SJCRH30 (cell line): ENCODE data around the gene PROB1. TPM values are rescaled to one million over a fixed set of nuclear protein-coding genes. Genes with fewer than 3 reads are reported as not detected.
"Not testable (repeated sequence)": the region's sequence is repeated elsewhere in the genome, so short reads cannot be mapped to it uniquely, and the experiment has no call there.

Source experiments
- DNase-seq, 2 experiments: peaks; one replicate each; pipeline ENCODE4 v3.0.0-alpha.2; 2015 to 2020
- H3K27ac ChIP-seq: fragments of 250-450 bp; sonication (Bioruptor Pico); 2 replicates; pipeline ENCODE4 v1.5.1; 2020; ENCODE audit warnings: mild to moderate bottlenecking, moderate library complexity
- H3K27me3 ChIP-seq: fragments of 250-450 bp; sonication (Bioruptor Pico); 2 replicates; pipeline ENCODE4 v1.5.1; 2020; ENCODE audit warnings: mild to moderate bottlenecking, moderate library complexity
- H3K36me3 ChIP-seq: fragments of 250-450 bp; sonication (Bioruptor Pico); 2 replicates; pipeline ENCODE4 v1.5.1; 2020; ENCODE audit warnings: mild to moderate bottlenecking, moderate library complexity
- H3K4me1 ChIP-seq: fragments of 250-450 bp; sonication (Bioruptor Pico); 2 replicates; pipeline ENCODE4 v1.5.1; 2020; ENCODE audit warnings: mild to moderate bottlenecking, moderate library complexity
- H3K4me3 ChIP-seq: fragments of 250-450 bp; sonication (Bioruptor Pico); 2 replicates; pipeline ENCODE4 v1.5.1; 2020; ENCODE audit warnings: mild to moderate bottlenecking, moderate library complexity
- H3K9me3 ChIP-seq: fragments of 250-450 bp; sonication (Bioruptor Pico); replicated peaks from 2 replicates; pipeline ENCODE4 v1.5.1; 2020; ENCODE audit warnings: mild to moderate bottlenecking, moderate library complexity
- total RNA-seq: library from RNA; depleted of rRNA; stranded (reverse); fragments of >200 nt; shearing (Covaris generic); gene quantifications from 2 replicates; pipeline ENCODE4 v1.2.3, GENCODE V29; 2014

The PROB1 gene
- total RNA-seq, 1 experiment from 2014 or later: 0.59 TPM

DNA sequence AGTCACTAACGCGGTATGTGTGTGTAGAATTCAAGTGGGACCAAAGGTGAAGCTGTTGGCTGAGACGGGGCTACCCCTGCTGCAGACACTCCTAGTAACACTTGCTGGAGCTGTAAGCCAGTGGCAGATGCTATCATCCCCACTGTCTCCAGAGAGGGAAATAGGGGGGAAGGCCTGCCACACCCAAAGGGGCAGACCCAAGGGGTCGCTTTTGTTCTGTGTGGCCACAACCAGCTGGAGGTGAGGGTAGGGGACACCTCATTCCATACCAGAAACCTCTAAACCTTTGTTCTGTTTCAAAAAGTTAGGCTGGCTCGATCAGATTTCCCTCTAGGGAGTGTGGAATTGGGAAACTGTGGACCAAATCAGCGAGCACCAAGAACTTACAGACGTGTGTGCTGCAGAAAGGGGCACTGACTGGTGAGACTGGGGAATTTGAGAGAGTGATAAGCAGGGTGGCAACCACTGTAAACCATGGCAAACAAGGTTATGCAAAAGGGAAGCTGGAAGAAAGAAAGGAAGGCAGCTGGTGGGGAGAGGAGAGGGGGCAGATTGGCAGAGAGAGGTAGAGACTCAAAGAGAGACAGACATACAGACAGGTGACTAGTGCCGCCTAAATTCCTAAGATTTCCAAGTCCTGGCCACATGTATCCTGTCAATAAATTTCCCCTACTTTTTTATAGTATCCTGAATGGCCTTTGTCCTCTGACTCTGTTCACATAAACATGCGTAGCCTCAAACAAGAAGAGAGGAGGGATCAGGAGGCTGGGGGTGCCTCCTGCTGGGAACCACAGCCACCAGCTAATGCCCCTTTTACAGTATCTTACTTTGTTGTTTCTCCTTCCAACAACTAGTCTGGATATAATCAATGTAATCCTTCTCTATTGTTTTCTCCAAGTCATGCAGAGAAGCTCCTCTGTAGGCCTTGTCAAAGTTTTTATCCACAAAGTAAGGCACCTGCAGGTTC, 24.6 kb upstream of the PROB1 start:
- Histone ChIP-seq H3K27ac (no peak overlapping the region), H3K9me3 (no peaks in the 10 kb centered on the region; the same call in 1 of the 2 replicates), H3K27me3 (no peaks in the 10 kb centered on the region), H3K36me3 (peaks cover 15% of the 10 kb centered on the region; the same call in 1 of the 2 replicates), H3K4me3 (no peak overlapping the region), H3K4me1 (peaks cover 13% of the 10 kb centered on the region)
- no peak for DNase-seq

DNA sequence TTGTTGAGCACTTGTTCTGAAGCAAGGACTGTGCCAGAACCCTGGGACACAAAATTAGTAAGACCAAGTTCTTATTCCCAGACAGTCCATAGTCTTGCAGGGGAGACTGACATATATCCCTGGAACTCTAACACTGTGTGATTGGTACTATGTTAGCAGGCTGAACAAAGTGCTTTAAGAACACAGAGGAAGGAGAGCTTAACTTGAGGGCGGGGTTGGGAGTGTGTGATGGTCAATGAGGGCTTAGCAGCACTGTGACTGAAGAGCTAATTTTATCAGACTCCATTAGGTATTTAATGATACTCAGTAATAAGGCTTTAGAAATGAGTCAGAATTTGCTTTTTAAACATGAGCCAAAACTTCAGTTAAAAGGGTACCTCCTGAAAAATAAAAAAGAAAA, 23.9 kb upstream of the PROB1 start:
- H3K27me3 ChIP-seq: no peaks in the 10 kb centered on the region
- peaks cover 16% of the 10 kb centered on the region for H3K4me1 ChIP-seq
- DNase-seq: no peak
- H3K27ac ChIP-seq: no peak overlapping the region
- no peak overlapping the region for H3K4me3 ChIP-seq
- peaks cover 15% of the 10 kb centered on the region; the same call in 1 of the 2 replicates for H3K36me3 ChIP-seq
- no peaks in the 10 kb centered on the region; the same call in 1 of the 2 replicates for H3K9me3 ChIP-seq

DNA sequence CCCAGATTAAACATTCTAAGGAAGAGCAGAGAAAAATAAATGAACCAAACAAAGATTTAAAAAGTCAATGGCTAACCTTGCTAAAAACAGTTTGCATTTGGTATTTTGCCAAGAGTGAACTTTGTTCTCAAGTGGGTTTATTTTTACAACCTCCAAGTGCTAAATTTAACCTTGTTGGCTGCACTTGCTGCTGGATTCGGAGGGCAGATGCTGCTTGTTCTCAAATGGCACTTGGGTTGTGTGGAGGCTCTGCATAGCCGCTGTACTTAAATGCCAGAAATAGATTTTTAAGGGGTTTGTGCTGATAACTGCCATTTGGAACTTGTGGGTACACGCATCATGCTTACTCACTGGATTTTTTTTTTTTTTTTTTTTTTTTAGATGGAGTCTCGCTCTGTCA, 22.3 kb upstream of the PROB1 start:
- Histone ChIP-seq H3K4me1 (peaks cover 14% of the 10 kb centered on the region), H3K27me3 (no peaks in the 10 kb centered on the region), H3K4me3 (no peak overlapping the region), H3K36me3 (peaks cover 13% of the 10 kb centered on the region; the same call in 1 of the 2 replicates), H3K9me3 (no peaks in the 10 kb centered on the region), H3K27ac (no peak overlapping the region)
- DNase-seq: peak in 1 of 2 experiments; percentile 21

DNA sequence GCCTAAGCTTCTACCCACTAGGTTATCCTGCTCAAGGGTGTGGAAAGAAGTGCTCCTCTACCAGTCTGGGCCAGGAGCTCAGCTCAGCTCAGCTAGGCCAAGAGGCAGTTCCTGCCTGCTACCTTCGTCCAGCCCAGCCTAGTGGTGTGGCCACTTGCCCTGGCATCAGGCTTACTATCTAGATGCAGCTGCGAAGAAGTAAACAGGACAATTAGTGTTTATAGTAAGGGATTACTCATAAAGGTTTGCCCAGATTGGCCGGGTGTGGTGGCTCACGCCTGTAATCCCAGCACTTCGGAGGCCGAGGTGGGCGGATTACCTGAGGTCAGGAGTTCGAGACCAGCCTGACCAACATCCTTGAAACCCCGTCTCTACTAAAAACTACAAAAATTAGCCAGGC, 21.7 kb upstream of the PROB1 start:
- peaks cover 14% of the 10 kb centered on the region for H3K4me1 ChIP-seq
- peaks cover 13% of the 10 kb centered on the region; the same call in 1 of the 2 replicates for H3K36me3 ChIP-seq

DNA sequence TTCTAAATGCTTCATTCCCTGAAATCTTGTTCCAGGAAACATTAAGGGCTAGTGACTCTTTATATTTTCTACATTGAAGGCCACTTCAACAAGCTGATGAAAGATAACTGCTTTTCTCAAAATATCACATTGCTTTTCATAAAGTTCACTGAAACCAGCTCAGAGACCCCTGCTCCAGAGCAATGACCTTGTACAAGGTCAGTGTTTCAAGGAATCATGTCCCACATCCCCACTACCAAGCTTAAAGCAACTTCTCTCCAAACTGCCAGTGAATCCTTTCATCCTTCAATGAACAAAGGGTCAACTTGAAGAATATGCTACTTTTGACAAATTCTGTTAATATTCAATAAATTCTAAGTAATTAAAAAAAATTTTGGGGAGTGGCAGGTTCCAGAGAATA, 21.0 kb upstream of the PROB1 start:
- H3K9me3 ChIP-seq: no peaks in the 10 kb centered on the region
- H3K27ac ChIP-seq: no peak overlapping the region
- no peaks in the 10 kb centered on the region for H3K27me3 ChIP-seq
- H3K4me3 ChIP-seq: no peak overlapping the region
- no peak for DNase-seq
- H3K36me3 ChIP-seq: peaks cover 13% of the 10 kb centered on the region; the same call in 1 of the 2 replicates
- peaks cover 14% of the 10 kb centered on the region for H3K4me1 ChIP-seq

More for the DNA sequence above, 21.7 kb upstream of the PROB1 start:
- Histone ChIP-seq H3K4me3 (no peak overlapping the region), H3K27me3 (no peaks in the 10 kb centered on the region), H3K9me3 (no peaks in the 10 kb centered on the region), H3K27ac (no peak overlapping the region)
- DNase-seq: no peak

DNA sequence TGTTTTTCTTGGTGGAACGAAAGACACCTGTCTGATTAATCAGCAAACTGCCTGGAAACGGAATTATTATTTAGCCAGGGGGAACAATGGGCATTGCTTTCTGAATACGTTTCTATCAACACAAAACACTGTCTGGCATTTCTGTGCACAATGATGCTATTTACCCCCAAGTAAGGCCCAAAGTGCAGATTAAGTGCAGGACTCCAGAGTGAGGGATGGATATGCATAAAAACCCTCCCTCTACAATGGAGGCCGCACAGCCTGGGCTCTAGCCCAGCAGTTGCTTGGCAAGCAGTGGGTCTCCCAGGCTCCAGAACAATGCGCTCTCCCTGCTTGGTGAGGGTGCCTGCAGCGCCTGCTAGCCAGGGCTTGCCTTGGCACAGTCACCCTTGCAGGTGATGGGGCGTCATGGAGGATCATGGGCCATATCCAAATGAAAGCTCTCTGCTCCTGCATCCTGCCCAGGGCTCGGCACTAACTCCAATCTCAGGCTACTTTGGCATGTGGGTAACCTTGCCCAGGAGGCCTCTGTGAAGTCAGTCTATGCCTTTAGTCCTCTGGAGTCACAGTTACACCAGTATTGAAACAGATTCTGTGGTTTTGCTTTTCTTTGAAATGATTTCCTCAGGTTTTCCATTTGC, 20.4 kb upstream of the PROB1 start:
- H3K4me3 ChIP-seq: no peak overlapping the region
- H3K36me3 ChIP-seq: peaks cover 12% of the 10 kb centered on the region; the same call in 1 of the 2 replicates
- H3K27ac ChIP-seq: peak overlapping the region; percentile 54
- DNase-seq: no peak
- H3K4me1 ChIP-seq: peaks cover 14% of the 10 kb centered on the region
- no peaks in the 10 kb centered on the region for H3K9me3 ChIP-seq
- no peaks in the 10 kb centered on the region for H3K27me3 ChIP-seq

DNA sequence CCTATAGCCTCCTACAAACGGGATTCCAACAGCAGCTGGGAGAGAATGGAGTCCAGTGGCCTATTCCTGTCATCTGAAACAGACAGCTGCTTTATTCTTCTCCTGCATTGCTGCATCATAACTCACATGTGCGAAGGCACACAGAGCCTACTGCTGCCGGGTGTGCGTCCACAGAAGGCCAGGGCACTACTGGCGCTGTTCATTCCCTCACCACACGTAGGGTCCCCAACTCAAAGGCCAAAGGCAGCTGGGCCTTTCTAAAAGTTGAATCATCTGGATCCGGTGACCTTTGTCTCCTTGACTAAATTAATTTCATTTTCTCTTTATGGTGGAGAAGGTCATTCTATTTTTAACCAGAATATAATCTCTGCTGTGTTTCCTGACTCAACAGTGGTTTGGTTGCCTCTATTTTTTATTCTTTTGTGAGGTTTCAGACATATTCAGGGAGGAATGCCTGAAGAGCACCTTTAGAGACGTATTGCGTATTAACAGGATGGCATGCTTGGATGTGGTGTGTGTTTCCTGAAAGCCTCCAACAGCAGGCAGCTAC, 19.8 kb upstream of the PROB1 start:
- no peaks in the 10 kb centered on the region for H3K9me3 ChIP-seq
- H3K27me3 ChIP-seq: no peaks in the 10 kb centered on the region
- DNase-seq: peak; percentile 75 to 85
- peak overlapping the region; percentile 54 for H3K27ac ChIP-seq
- no peak overlapping the region for H3K4me3 ChIP-seq
- peaks cover 14% of the 10 kb centered on the region for H3K4me1 ChIP-seq
- peaks cover 10% of the 10 kb centered on the region; the same call in 1 of the 2 replicates for H3K36me3 ChIP-seq

DNA sequence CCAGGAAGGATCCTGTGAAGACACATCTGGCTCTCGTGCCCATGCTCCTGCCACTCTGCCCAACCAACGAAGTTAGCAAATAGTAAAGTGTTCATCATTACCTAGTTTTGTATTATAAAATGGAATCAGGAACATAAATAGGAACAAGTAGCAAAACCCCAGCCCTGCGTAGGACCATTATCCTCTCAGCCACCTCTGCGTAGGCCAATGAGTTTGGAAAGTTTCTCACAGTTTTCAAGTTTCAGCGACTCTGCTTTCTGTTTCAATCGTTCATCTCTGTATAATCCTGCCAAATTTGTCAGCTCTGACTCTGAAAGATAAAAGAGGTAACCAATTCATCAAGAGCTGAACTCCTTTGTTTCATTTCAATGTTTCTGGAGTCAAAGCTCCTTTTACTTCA, 19.1 kb upstream of the PROB1 start:
- DNase-seq: no peak
- Histone ChIP-seq H3K27me3 (no peaks in the 10 kb centered on the region), H3K9me3 (no peaks in the 10 kb centered on the region), H3K36me3 (peaks cover 4% of the 10 kb centered on the region; the same call in 1 of the 2 replicates), H3K27ac (peak overlapping the region; percentile 54), H3K4me3 (no peak overlapping the region), H3K4me1 (peaks cover 14% of the 10 kb centered on the region)

DNA sequence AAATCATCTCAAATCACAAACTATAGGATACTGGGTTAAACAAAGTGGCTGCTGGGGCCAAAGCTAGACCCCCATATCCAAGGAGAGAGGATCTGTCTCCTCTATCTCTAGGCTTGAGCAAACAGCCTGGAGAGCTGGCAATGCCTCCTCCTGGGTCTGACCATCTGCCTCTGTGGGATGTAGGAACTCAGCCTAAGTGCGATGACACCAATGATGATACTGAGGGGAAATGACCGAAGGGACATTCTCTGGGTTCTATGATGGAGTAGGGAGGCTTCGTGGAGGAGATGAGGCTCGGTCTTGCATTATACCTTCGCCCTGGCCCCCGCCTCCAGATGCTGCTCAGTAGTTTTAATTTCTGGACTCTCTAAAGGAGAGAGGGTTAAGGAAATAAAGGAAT, 18.2 kb upstream of the PROB1 start:
- H3K27me3 ChIP-seq: no peaks in the 10 kb centered on the region
- no peak for DNase-seq
- H3K4me1 ChIP-seq: peaks cover 14% of the 10 kb centered on the region
- H3K9me3 ChIP-seq: no peaks in the 10 kb centered on the region
- H3K27ac ChIP-seq: no peak overlapping the region
- H3K36me3 ChIP-seq: peaks cover 3% of the 10 kb centered on the region; the same call in 1 of the 2 replicates
- H3K4me3 ChIP-seq: no peak overlapping the region

DNA sequence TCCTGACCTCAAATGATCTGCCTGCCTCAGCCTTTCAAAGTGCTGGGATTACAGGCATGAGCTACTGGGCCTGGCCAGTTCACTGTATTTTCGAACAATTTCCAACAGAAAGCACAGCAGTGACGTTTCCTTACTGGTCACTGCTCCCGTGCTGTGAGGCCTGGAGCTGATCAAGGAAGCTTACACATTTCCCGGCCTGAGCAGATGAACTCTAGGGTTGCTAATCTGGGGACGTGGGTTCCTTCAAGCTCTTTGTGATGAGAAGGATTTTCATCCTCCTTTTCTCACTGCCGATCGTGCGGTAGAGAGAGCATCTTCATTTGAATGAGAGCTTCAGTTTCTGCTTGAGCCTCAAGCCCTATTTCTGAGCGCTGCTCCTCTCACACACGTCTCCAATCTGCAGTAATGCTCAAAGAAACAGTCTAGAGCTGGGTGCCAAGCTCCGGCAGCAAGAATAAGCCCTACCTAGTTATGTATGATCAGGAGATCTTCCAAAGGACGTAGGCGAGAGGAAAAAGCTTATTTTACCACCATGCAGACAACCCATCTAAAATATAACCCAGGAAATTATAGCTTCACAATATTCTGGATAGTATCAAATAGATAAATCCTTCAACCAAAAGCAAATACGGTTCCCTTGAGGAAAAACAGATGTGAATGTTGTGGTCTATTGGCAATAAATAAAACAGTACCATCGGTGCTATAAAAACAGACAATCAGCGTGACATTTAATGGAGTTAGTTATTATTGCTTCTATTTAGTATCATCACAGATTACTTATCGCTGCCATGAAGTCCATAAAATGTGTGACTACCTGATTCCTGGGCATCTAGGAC, 16.3 kb upstream of the PROB1 start:
- Histone ChIP-seq H3K4me3 (no peak overlapping the region), H3K4me1 (peaks cover 14% of the 10 kb centered on the region), H3K27me3 (no peaks in the 10 kb centered on the region), H3K9me3 (no peaks in the 10 kb centered on the region), H3K36me3 (no peaks in the 10 kb centered on the region), H3K27ac (no peak overlapping the region)
- no peak for DNase-seq

DNA sequence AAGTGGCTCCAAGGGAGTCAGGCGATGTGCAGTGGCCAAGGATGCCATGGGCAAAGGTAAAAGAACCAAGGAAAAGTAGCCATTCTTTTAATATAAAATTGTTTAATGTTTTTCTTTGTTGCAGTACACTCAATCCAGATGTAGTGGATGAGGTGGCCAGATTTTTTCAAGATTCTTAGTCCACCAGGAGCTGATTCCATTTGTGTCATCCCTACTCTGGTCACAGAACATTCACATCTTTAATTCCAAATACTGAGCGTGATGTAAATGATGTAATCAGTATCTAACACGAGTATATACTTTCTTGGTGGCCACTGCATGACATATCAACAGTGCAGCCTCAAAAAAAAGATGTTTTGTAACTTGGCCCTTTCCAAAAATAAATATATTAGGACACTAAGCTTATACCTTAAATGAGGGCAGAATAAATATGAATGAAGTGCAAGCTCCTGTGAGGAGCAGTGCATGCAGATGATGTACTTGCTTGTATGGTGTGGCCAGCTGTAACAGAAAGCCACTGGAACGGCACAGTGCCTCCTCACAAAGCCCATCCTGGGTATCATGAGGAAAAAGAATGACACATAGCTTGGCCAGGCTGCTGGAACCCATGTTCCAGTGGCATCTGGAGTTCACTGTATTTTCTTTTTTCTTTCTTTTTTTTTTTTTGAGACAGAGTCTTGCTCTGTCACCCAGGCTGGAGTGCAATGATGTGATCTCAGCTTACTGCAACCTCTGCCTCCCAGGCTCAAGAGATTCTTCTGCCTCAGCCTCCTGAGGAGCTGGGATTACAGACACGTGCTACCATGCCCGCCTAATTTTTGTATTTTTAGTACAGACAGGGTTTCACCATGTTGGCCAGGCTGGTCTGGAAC, 15.5 kb upstream of the PROB1 start:
- no peaks in the 10 kb centered on the region for H3K9me3 ChIP-seq
- H3K27me3 ChIP-seq: no peaks in the 10 kb centered on the region
- no peaks in the 10 kb centered on the region for H3K36me3 ChIP-seq
- no peak overlapping the region for H3K27ac ChIP-seq
- peaks cover 12% of the 10 kb centered on the region for H3K4me1 ChIP-seq
- H3K4me3 ChIP-seq: no peak overlapping the region
- no peak for DNase-seq

DNA sequence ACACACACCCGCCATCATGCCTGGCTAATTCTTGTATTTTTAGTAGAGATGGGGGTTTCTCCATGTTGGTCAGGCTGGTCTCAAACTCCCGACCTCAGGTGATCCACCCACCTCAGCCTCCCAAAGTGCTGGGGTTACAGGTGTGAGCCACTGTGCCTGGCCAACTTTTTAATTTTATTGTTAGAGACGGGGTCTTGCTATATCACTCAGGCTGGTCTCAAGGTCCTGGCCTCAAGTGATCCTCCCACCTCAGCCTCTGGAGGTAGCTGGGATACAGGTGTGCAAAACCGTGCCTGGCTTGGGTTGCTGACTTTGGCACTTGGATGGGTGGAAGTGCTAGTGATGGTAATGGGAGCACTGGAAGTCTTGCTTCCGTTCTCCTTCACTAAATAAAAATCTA, 14.2 kb upstream of the PROB1 start:
- not testable (repeated sequence) for H3K4me3 ChIP-seq, H3K27ac ChIP-seq, H3K36me3 ChIP-seq, H3K27me3 ChIP-seq, DNase-seq, H3K4me1 ChIP-seq, H3K9me3 ChIP-seq

DNA sequence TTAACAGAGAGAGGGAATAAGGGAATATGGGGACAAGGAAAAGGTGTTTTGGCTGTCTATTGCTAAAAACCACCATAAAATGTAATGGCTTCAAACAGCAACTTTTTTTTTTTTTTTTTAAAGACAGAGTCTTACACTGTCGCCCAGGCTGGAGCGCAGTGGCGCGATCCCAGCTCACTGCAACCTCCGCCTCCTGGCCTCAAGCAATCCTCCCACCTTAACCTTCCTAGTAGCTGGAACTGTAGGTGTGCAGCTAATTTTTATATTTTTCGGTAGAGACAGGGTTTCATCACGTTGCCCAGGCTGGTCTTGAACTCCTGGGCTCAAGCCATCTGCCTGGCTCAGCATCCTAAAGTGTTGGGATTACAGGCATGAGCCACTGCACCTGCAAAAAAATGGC, 13.3 kb upstream of the PROB1 start:
- Histone ChIP-seq H3K4me3 (no peak overlapping the region), H3K36me3 (no peaks in the 10 kb centered on the region), H3K4me1 (no peaks in the 10 kb centered on the region), H3K9me3 (no peaks in the 10 kb centered on the region), H3K27ac (no peak overlapping the region), H3K27me3 (no peaks in the 10 kb centered on the region)
- DNase-seq: no peak
